Tongue (tissue), 2 donors: ENCODE measurements around the gene EVX2. TPM values are rescaled to one million over a fixed set of nuclear protein-coding genes. Genes with fewer than 3 reads are reported as not detected.

Experiments
- DNase-seq: peaks from one replicate; pipeline ENCODE4 v3.0.0-alpha.2; 2015
- total RNA-seq: library from RNA; depleted of rRNA; stranded (reverse); fragments of >200 nt; gene quantifications from one replicate; pipeline ENCODE4 v1.2.3, GENCODE V29; 2014

EVX2 gene
- total RNA-seq, 1 donor from 2014 or later, result not detected

DNA sequence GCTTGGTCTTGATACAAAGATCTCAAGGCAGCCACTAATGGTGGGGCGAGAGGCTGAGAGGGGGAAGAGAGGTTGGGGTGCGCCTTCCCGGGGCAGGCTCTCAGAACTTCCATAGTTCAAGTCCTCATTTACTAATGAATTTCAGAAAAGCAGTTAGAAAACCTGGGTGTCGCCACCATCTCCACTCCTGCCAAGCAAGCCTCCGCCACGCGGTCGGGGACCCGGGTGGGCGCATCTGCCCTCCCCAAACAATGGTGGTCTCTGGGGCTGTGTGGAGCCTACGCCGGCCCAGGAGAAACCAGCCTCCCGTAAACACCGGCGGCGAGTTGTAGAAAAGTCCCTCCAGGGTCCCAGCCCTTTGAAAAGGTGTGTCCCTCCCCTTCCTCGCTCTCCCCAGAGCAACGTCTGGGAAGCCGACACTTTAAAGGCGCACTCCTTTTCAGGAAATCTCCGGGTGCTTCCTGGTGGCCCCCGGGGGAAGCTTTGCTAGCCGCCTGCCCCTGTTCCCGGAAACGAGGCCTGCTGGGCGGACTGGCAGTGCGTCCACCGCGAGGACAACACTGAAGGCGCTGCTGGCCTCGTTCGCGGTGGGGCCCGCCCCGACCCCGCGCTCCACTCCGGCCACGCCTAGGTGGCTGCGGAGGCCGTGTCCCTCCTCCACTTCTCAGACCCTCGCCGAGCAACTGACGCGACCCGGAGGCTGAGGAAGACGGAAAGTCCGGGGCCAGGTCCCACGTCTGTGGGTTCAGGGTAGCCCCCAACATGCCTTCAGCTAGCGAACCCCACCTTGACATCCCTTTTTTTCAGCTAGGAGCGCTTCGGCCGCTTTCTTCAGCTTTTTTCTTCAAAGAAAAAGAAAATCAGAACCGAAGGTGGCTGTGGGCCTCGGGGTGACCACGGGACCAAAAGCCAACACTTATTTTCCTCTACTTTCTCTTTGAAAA lies 16.8 kb downstream of the EVX2 start:
- DNase-seq, result peak; percentile 14

DNA sequence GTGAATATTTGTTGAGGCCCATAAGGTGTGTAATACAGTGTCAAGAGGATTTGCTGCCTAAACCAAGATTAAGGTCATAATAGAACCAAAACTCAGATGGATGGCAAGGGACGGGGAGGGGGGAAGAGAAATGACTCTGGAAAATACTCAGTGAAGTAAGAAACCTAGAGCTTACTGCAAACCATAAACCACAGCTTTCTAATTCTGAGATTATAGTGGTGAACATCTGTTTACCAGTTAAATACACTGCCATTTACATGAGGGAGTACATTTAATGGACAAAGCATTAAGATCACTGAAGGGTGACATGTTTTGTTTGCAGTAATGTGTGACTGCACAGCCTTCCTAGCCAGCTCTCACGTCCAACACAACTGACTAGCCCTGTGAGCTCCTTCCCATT lies 19.8 kb downstream of the EVX2 start:
- DNase-seq, result no peak

DNA sequence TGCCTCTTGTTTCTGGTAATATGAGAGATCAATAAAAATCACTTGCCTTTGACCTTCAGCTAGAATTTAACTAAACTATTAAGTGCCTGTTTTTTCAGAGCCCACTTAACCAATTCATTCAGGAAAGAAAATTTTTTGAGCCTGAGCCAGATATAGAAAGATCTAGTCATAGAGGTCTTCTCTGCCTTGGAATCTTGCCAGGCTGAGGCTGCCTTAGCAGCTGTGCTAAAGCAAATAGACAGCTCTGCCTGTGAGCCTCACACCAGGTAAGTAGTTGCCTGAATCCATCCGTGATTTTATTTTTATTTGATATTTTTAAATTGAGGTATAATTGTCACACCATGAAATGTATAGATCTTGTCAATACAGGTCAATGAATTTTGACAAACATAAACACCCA lies 27.4 kb downstream of the EVX2 start:
- DNase-seq, result peak; percentile 64

DNA sequence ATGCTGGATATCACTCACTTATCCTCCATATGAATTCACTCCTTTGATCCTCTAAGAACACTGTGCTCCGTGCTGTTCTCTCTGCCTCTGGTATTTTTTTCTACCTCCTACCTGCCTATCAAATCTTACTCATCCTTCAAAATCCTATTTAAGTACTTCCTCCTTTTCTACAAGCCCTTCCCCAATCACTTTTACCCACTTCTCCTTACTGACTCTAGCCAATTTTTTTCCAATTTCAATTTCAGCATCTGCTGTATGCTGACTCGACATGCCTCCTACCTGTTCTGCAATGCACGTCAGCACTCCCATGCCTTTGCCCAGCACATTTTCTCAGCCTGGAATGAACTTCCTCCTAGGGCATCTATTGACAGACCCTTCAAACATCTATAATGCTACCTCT lies 44.4 kb downstream of the EVX2 start:
- no peak for DNase-seq

DNA sequence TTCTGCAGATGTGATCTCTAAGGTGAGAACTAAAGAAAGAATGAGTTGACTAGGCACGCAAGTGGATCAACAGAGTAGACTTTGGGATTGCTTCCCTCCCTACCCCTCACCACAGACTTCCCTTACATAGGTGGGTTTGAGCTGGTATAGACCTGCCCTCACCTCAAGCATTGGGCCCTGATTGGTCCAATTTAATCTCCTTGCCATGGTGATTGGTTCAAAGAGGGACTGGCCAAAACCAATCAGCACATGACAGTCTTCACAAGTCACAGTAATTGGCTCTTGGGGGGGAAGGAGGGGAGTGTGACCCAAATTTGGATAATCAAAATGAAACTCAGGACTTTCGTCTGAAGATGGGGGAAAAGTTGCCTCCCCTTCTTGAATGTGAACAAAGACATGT lies 45.1 kb downstream of the EVX2 start:
- DNase-seq, result no peak

DNA sequence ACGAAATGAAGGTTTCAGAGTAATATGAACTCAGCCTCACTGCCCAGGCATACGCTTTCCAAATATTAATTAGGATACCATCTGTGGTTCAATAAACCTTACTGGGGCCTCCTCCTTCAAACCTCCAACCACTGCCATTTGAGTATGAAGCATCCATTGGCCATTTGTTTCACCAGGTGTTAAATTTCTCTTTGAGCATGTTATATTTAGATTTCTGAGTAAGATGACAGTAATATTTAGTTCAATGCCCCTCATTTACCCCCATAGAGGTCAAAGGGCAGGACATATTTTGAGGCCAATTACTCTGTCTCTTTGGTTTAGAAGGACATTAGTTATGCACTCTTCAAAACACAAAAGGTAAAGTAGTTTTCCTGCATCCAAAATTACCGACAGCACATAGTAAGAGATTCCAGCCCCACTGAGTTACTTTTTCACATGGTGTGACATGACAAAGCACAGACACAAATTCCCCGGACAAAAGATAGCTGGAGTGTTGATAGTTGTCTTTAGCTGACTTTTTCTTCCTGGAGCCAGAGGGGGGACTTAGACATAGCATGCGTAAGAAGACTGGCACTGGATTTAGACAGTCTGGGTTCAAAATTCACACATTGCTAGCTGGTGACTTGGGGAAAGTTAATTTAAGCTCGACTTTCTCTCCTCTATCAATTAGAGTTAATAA lies 48.6 kb downstream of the EVX2 start:
- DNase-seq, result no peak

DNA sequence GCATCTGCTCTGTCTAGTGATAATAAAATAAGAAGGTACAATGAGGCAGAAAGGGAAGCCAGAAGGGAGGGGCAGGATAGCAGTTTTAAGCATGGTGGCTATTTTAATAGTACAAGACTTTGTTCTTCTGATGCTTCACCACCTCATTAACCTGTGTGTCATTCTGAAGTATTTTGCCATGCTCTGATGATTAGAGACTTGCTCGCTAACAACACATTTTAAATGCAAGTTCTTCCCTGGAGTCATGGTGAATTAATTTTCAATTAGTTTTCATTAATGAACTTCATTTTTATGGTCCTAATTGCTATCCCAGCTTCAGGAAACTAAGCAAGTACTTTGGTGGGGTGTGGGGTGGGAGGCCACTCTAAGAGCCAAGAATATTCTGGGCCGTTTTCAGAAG lies 56.0 kb downstream of the EVX2 start:
- no peak for DNase-seq

Other genes with a start within 250 kb of the EVX2 start
- 68.4 TPM for gene LNPK, start 81.7 kb downstream of the EVX2 start, total RNA-seq
- gene HOXD13, start 8.8 kb upstream of the EVX2 start, total RNA-seq, result not detected
- gene HOXD12, start 15.8 kb upstream of the EVX2 start, total RNA-seq, result not detected
- gene HOXD11, start 23.3 kb upstream of the EVX2 start, total RNA-seq, result not detected
- 0.62 TPM for gene HOXD10, start 32.8 kb upstream of the EVX2 start, total RNA-seq
- gene HOXD9, start 38.8 kb upstream of the EVX2 start, total RNA-seq, result 1.8 TPM
- gene HOXD8, start 45.7 kb upstream of the EVX2 start, total RNA-seq, result 2.7 TPM
- gene HOXD4, start 67.6 kb upstream of the EVX2 start, total RNA-seq, result 1.5 TPM
- gene HOXD3, start 73.3 kb upstream of the EVX2 start, total RNA-seq, result 1.9 TPM
- gene HOXD1, start 104.7 kb upstream of the EVX2 start, total RNA-seq, result not detected
- gene MTX2, start 185.5 kb upstream of the EVX2 start, total RNA-seq, result 28.3 TPM